Caki2 (cell line): ENCODE measurements around the gene SYNCRIP. TPM values are rescaled to one million over a fixed set of nuclear protein-coding genes. Genes with fewer than 3 reads are reported as not detected.
"Not testable (repeated sequence)": the region's sequence is repeated elsewhere in the genome, so short reads cannot be mapped to it uniquely, and the experiment has no call there.

Source experiments
- DNase-seq: peaks from one replicate; pipeline ENCODE4 v3.0.0-alpha.2; 2015; ENCODE audit warnings: low read depth
- in situ Hi-C: cut with HindIII; loops from 2 replicates; pipeline ENCODE4 v1.10.0; 2016; ENCODE audit warnings: low sequenced_read_pairs, low pct_unique_long_range_greater_than_20kb, mixed read lengths
- total RNA-seq: library from RNA; depleted of rRNA; stranded (reverse); fragments of >200 nt; shearing (Covaris generic); gene quantifications from 2 replicates; pipeline ENCODE4 v1.2.3, GENCODE V29; 2014; ENCODE audit warnings: low replicate concordance; rRNA removed

Gene SYNCRIP
- total RNA-seq, 1 experiment from 2014 or later, result 47.3 TPM

- in situ Hi-C loops, result no loop called here
- DNase-seq, result peak; percentile 81
Measured at GRCh38 chr6:85574932-85575598, 67.6 kb downstream of the SYNCRIP start.

DNA sequence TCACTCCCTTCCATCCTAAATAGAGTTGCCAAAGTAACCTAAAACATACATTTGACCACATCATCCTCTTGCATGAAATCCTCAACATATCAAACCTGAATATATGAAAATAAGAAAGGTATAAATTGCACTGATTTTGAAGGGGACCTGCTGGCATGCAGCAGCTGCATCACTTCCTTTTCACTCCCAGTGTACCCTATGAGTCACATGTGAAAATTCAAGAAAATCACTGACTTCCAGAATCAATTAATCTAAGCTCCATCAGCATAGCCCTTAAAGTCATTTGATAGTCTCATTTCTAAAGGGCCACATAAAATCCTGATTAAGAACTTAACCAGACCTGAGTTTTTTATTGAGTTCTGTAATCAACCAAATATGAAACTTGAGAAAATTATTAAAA, 73.4 kb downstream of the SYNCRIP start:
- in situ Hi-C loops, result no loop called here
- no peak for DNase-seq

DNA sequence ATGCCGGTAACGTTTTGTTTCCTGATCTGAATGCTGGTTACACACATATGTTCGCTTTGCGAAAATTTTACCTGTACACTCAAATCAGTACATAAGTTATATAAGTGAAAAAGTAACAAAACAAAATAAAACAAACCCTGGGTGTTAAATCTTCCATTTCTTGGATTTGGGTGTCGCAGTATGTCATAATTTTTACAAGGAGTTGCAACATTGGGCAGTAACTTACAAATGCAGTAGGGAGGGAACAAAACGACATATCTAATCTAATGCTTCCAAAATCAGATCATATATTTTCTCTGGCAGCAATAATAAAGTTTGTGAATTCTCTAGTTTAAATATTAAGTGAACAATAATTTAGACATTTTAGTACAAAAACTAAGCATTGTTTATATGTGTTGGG, 74.3 kb downstream of the SYNCRIP start:
- in situ Hi-C loops, result no loop called here
- no peak for DNase-seq

DNA sequence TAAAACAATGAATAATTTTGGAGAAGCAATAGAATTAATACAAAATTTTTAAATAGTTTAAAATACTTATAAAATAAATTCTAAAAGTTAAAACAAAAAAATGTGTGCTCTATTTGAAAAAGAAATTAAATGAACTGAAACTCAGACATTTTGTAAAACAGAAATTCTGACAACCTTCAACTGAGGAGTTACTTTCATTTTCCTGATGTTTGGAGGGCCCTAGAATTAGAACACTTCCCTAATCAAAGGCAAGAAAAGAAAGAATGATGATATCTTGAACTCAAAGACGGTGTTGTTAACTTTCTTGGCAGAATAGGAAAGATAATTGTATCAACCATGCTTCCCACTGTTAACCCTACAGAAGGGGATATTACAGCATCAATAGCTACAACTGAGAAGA, 77.0 kb downstream of the SYNCRIP start:
- DNase-seq, result no peak
- in situ Hi-C loops, result no loop called here

- DNase-seq, in situ Hi-C loops: not testable (repeated sequence)
Measured at GRCh38 chr6:85564223-85564622, 78.5 kb downstream of the SYNCRIP start.

Other genes with a start within 250 kb of the SYNCRIP start
- 46.2 and 47.0 TPM in 2 replicates for gene NT5E, start 192.8 kb downstream of the SYNCRIP start, total RNA-seq
- 82.9 and 110 TPM in 2 replicates for gene SNX14, start 49.0 kb downstream of the SYNCRIP start, total RNA-seq